Panc1 (cell line): Measurements from ENCODE around the gene IGF1R. TPM values are rescaled to one million over a fixed set of nuclear protein-coding genes. Genes with fewer than 3 reads are reported as not detected.

ENCODE experiments used
- ATAC-seq: fragments of 200-7000 bp; cut with Tn5 transposase; 2 replicates; pipeline ENCODE4 v1.9.1; 2020; ENCODE audit warnings: mild to moderate bottlenecking, moderate library complexity
- BruUV-seq: library from RNA; stranded (reverse); fragments of 400-500 nt; replicated peaks from 2 replicates; lab custom pipeline; 2021; lab: Mats Ljungman, UMichigan
- CTCF ChIA-PET: fragments of 300-600 bp; sonication (Branson Sonifier 250); formaldehyde crosslinking; loops from one replicate; lab custom pipeline; 2022; ENCODE audit warnings: antibody characterized with exemption; lab: Charles Lee
- POLR2A ChIA-PET: fragments of 300-600 bp; sonication (Branson Sonifier 250); formaldehyde crosslinking; loops from one replicate; lab custom pipeline; 2022; ENCODE audit warnings: antibody characterized with exemption; lab: Charles Lee
- DNase-seq: peaks from one replicate; pipeline ENCODE4 v3.0.0-alpha.2; 2010; ENCODE audit warnings: low read depth, low spot score
- H3K27ac ChIP-seq: 2 replicates; pipeline ENCODE4 v1.5.1; 2011; ENCODE audit warnings: mild to moderate bottlenecking, low read length, inconsistent platforms
- H3K27me3 ChIP-seq: fragments of 200-500 bp; sonication (Bioruptor generic); 2 replicates; pipeline ENCODE4 v1.6.0; 2014; ENCODE audit warnings: low read length, inconsistent platforms; ENCODE audit not compliant: control insufficient read depth, insufficient read depth
- H3K36me3 ChIP-seq: fragments of 200-500 bp; sonication (Bioruptor generic); 2 replicates; pipeline ENCODE4 v1.5.1; 2014; ENCODE audit warnings: inconsistent platforms, mild to moderate bottlenecking, low read length, moderate library complexity; ENCODE audit not compliant: control insufficient read depth, insufficient read depth
- H3K4me1 ChIP-seq: 2 replicates; pipeline ENCODE4 v1.5.1; 2011; ENCODE audit warnings: inconsistent platforms, mild to moderate bottlenecking, low read length, moderate library complexity; ENCODE audit not compliant: control insufficient read depth, insufficient read depth
- H3K4me3 ChIP-seq, 2 experiments: 2 replicates each; pipeline ENCODE4 v1.5.1; 2011 to 2012; ENCODE audit warnings: low read depth in 2 of 2, low read length in 2 of 2, mild to moderate bottlenecking in 2 of 2, inconsistent platforms in 1 of 2, moderate library complexity in 1 of 2
- H3K9me3 ChIP-seq: fragments of 200-500 bp; sonication (Bioruptor generic); 2 replicates; pipeline ENCODE4 v1.5.1; 2014; ENCODE audit warnings: low read depth, mild to moderate bottlenecking, inconsistent platforms, low read length, moderate library complexity; ENCODE audit not compliant: control insufficient read depth, insufficient read depth
- POLR2AphosphoS5 ChIP-seq: IDR thresholded peaks from 2 replicates; pipeline ENCODE4 v1.6.1; 2012; ENCODE audit warnings: mild to moderate bottlenecking, low read depth, low read length, moderate library complexity
- SIN3A ChIP-seq: IDR thresholded peaks from 2 replicates; pipeline ENCODE4 v1.6.1; 2012; ENCODE audit warnings: low read depth, mild to moderate bottlenecking, low read length, moderate library complexity, borderline replicate concordance; ENCODE audit not compliant: insufficient read depth
- TCF7L2 ChIP-seq: IDR thresholded peaks from 2 replicates; pipeline ENCODE4 v1.6.1; 2011; ENCODE audit warnings: mild to moderate bottlenecking, low read depth, low read length, inconsistent platforms
- in situ Hi-C: cut with HindIII; loops from 2 replicates; pipeline ENCODE4 v1.10.0; 2016; ENCODE audit warnings: low sequenced_read_pairs, low pct_unique_long_range_greater_than_20kb
- intact Hi-C: fragments of 100-400 bp; cut with micrococcal nuclease; formaldehyde crosslinking; loops from one replicate; pipeline ENCODE4 v1.10.0; 2022; ENCODE audit not compliant: unreplicated experiment
- total RNA-seq: library from RNA; stranded (reverse); gene quantifications from one replicate; pipeline ENCODE4 v1.2.1, GENCODE V29; 2021; ENCODE audit not compliant: unreplicated experiment
- TF ChIP-seq, protein P1 (sequence below), 2 experiments: IDR thresholded peaks; 2 replicates each; pipeline ENCODE4 v1.6.1; 2011 to 2012; ENCODE audit warnings: low read depth in 2 of 2, control low read depth in 1 of 2, low read length in 1 of 2, mild to moderate bottlenecking in 1 of 2, moderate library complexity in 1 of 2; ENCODE audit not compliant: insufficient read depth in 1 of 2
- TF ChIP-seq, protein P2 (sequence below): fragments of 450-650 bp; IDR thresholded peaks from 2 replicates; pipeline ENCODE4 v1.5.1; 2017; ENCODE audit warnings: mild to moderate bottlenecking

The IGF1R gene
- total RNA-seq, 1 experiment from 2014 or later = 77.1 TPM

DNA sequence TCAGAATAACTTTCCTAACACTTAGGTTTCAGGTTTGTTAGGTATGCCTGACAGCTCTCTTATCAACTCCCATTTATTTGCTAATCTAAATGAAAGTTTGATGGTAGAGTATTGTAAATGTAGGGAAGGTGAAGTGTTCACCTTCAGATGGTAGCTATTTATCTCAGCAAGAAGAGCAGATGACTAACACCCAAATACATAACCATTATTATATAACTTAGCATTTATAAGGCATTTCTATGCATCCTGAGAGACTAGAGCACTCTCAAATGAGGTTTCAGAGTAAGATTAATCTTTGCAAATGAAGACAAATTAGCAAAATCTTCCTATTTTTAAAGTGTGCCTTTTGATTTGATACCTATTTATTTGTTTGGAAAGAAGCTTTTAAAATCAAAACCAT, 143.8 kb downstream of the IGF1R start:
- intact Hi-C loops (no loop called here), in situ Hi-C loops (no loop called here)
- Histone ChIP-seq H3K4me1 (peaks cover 96% of the 10 kb centered on the region), H3K27me3 (no peaks in the 10 kb centered on the region), H3K9me3 (no peaks in the 10 kb centered on the region), H3K27ac (peak overlapping the region; percentile 72; the same call in 1 of the 2 replicates), H3K4me3 (no peak overlapping the region), H3K36me3 (no peaks in the 10 kb centered on the region)
- no peak for DNase-seq
- no peak for TF ChIP-seq POLR2AphosphoS5
- ChIA-PET CTCF (no interaction called here), POLR2A (no interaction called here)
- BruUV-seq = no TSS peak
- ATAC-seq = no peak

DNA sequence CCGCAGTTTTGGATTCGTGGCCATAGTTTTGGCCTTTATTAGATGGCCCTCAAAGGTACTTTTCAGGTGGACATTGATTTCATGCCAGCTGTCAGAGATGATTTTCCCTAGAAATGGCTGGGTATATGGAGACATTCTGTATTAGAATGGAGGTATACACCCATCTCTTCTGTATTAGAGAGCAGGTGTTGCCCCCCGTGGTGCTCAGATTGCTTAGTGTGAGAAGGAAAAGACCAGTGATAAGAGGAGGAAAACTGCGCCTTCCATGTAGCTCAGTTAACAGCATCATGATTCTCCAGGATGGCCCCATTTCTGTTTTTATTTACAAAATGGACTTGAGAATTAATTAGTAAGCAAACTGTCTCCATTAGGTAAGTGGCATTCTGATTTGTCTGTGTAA, 145.9 kb downstream of the IGF1R start:
- intact Hi-C loops = no loop called here
- Histone ChIP-seq H3K4me3 (no peak overlapping the region), H3K27ac (peak overlapping the region; percentile 15; the same call in 1 of the 2 replicates), H3K36me3 (no peaks in the 10 kb centered on the region), H3K4me1 (peaks cover 94% of the 10 kb centered on the region), H3K9me3 (no peaks in the 10 kb centered on the region), H3K27me3 (no peaks in the 10 kb centered on the region)
- no peak for TF ChIP-seq POLR2AphosphoS5
- no peak for TF ChIP-seq TCF7L2
- no peak for TF ChIP-seq SIN3A
- TF ChIP-seq, protein P1, sequence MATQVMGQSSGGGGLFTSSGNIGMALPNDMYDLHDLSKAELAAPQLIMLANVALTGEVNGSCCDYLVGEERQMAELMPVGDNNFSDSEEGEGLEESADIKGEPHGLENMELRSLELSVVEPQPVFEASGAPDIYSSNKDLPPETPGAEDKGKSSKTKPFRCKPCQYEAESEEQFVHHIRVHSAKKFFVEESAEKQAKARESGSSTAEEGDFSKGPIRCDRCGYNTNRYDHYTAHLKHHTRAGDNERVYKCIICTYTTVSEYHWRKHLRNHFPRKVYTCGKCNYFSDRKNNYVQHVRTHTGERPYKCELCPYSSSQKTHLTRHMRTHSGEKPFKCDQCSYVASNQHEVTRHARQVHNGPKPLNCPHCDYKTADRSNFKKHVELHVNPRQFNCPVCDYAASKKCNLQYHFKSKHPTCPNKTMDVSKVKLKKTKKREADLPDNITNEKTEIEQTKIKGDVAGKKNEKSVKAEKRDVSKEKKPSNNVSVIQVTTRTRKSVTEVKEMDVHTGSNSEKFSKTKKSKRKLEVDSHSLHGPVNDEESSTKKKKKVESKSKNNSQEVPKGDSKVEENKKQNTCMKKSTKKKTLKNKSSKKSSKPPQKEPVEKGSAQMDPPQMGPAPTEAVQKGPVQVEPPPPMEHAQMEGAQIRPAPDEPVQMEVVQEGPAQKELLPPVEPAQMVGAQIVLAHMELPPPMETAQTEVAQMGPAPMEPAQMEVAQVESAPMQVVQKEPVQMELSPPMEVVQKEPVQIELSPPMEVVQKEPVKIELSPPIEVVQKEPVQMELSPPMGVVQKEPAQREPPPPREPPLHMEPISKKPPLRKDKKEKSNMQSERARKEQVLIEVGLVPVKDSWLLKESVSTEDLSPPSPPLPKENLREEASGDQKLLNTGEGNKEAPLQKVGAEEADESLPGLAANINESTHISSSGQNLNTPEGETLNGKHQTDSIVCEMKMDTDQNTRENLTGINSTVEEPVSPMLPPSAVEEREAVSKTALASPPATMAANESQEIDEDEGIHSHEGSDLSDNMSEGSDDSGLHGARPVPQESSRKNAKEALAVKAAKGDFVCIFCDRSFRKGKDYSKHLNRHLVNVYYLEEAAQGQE (IDR thresholded peaks at IDR 0.05; ENCODE audit: insufficient read depth in 1 of 2, low read depth in 2 of 2, low read length in 1 of 2) = no peak
- TF ChIP-seq, protein P2, sequence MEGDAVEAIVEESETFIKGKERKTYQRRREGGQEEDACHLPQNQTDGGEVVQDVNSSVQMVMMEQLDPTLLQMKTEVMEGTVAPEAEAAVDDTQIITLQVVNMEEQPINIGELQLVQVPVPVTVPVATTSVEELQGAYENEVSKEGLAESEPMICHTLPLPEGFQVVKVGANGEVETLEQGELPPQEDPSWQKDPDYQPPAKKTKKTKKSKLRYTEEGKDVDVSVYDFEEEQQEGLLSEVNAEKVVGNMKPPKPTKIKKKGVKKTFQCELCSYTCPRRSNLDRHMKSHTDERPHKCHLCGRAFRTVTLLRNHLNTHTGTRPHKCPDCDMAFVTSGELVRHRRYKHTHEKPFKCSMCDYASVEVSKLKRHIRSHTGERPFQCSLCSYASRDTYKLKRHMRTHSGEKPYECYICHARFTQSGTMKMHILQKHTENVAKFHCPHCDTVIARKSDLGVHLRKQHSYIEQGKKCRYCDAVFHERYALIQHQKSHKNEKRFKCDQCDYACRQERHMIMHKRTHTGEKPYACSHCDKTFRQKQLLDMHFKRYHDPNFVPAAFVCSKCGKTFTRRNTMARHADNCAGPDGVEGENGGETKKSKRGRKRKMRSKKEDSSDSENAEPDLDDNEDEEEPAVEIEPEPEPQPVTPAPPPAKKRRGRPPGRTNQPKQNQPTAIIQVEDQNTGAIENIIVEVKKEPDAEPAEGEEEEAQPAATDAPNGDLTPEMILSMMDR = no peak
- ATAC-seq = no peak
- CTCF ChIA-PET = no interaction called here
- POLR2A ChIA-PET = interaction anchor here (0.6 kb wide), 1 partner anchor 22 kb away, joined by 8 read pairs; no protein-coding TSS in a partner anchor
- DNase-seq = no peak
- in situ Hi-C loops = no loop called here
- BruUV-seq = no TSS peak

DNA sequence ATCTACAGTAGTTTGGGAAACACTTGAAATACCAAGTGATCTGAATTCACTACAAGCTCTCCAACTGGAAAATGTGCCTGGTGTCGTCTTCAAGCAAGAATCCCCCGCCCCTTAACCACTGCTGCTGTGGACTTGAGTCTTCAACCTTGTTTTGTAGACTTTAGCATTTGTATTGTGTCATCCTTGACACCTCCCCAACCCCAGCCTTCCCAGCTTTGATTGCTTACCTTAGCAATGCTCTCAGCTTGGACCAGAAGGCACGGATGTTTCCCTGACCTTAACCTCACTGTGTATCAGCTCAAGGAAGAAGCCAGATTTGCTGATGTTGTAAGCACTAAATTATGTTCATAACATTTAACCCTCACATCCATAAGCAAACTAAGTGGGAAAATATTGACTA, 146.4 kb downstream of the IGF1R start:
- in situ Hi-C loops = no loop called here

More for the DNA sequence above, 146.4 kb downstream of the IGF1R start:
- peaks cover 94% of the 10 kb centered on the region for H3K4me1 ChIP-seq
- no peaks in the 10 kb centered on the region for H3K36me3 ChIP-seq
- DNase-seq (no peak), ATAC-seq (no peak)
- POLR2A ChIA-PET = no interaction called here
- no peak overlapping the region for H3K4me3 ChIP-seq
- H3K27me3 ChIP-seq = no peaks in the 10 kb centered on the region
- no peaks in the 10 kb centered on the region for H3K9me3 ChIP-seq
- no TSS peak for BruUV-seq
- intact Hi-C loops = no loop called here
- CTCF ChIA-PET = no interaction called here
- H3K27ac ChIP-seq = peak overlapping the region; percentile 15; the same call in 1 of the 2 replicates
- TF ChIP-seq, protein P1 (IDR thresholded peaks at IDR 0.05; ENCODE audit: insufficient read depth in 1 of 2, low read depth in 2 of 2, low read length in 1 of 2) = no peak
- TF ChIP-seq SIN3A (no peak), TCF7L2 (no peak), POLR2AphosphoS5 (no peak)
- TF ChIP-seq, protein P2 = no peak
